HS-5 (cell line): ENCODE data around the gene EGFL6.
"Not testable (repeated sequence)": the region's sequence is repeated elsewhere in the genome, so short reads cannot be mapped to it uniquely, and the experiment has no call there.

Source experiments
- DNase-seq: peaks from one replicate; pipeline ENCODE4 v3.0.0-alpha.2; 2012; ENCODE audit warnings: low read depth

Gene EGFL6

GRCh38 chrX:13597874-13598273 lies 28.5 kb downstream of the EGFL6 start:
- DNase-seq = no peak

GRCh38 chrX:13598877-13599276 lies 29.5 kb downstream of the EGFL6 start:
- DNase-seq = no peak

GRCh38 chrX:13599491-13599890 lies 30.1 kb downstream of the EGFL6 start:
- no peak for DNase-seq

GRCh38 chrX:13605611-13606010 lies 36.2 kb downstream of the EGFL6 start:
- DNase-seq = no peak

- DNase-seq = no peak
These were observed 38.1 kb downstream of the EGFL6 start for GRCh38 chrX:13607331-13607995.

- no peak for DNase-seq
These were observed 38.6 kb downstream of the EGFL6 start for GRCh38 chrX:13607996-13608365.

- DNase-seq = no peak
These were observed 44.8 kb downstream of the EGFL6 start for GRCh38 chrX:13614154-13614553.

- no peak for DNase-seq
These were observed 50.8 kb downstream of the EGFL6 start for GRCh38 chrX:13620207-13620606.

GRCh38 chrX:13622401-13622964 lies 53.1 kb downstream of the EGFL6 start:
- no peak for DNase-seq

GRCh38 chrX:13627306-13627705 lies 57.9 kb downstream of the EGFL6 start:
- no peak for DNase-seq

- not testable (repeated sequence) for DNase-seq
These were observed 67.8 kb downstream of the EGFL6 start for GRCh38 chrX:13637224-13637623.

GRCh38 chrX:13638021-13638420 lies 68.6 kb downstream of the EGFL6 start:
- DNase-seq = no peak

GRCh38 chrX:13638826-13639225 lies 69.4 kb downstream of the EGFL6 start:
- DNase-seq = no peak

- DNase-seq = not testable (repeated sequence)
These were observed 72.3 kb downstream of the EGFL6 start for GRCh38 chrX:13641684-13642083.

- DNase-seq = no peak
These were observed 76.2 kb downstream of the EGFL6 start for GRCh38 chrX:13645464-13646153.

GRCh38 chrX:13646154-13646549 lies 76.8 kb downstream of the EGFL6 start:
- no peak for DNase-seq

GRCh38 chrX:13647709-13648212 lies 78.4 kb downstream of the EGFL6 start:
- peak; percentile 16 for DNase-seq

GRCh38 chrX:13648336-13648735 lies 78.9 kb downstream of the EGFL6 start:
- not testable (repeated sequence) for DNase-seq

GRCh38 chrX:13649838-13650237 lies 80.4 kb downstream of the EGFL6 start:
- no peak for DNase-seq

- no peak for DNase-seq
These were observed 80.9 kb downstream of the EGFL6 start for GRCh38 chrX:13650318-13650717.

GRCh38 chrX:13651150-13651549 lies 81.7 kb downstream of the EGFL6 start:
- no peak for DNase-seq

- DNase-seq = peak; percentile 70
These were observed 82.9 kb downstream of the EGFL6 start for GRCh38 chrX:13652287-13652793.
